Cardiac muscle cell (in vitro differentiated cells and primary cell): ENCODE measurements around the gene UBE3B. TPM values are rescaled to one million over a fixed set of nuclear protein-coding genes. Genes with fewer than 3 reads are reported as not detected.

Experiments
- DNase-seq, 2 donors: peaks; one replicate each; pipeline versions ENCODE4 v3.0.0 to v3.0.0-alpha.2; 2010 to 2017; ENCODE audit warnings: low read depth in 1 of 2, low spot score in 1 of 2
- H3K27ac ChIP-seq: fragments of 200-600 bp; sonication (generic); 2 replicates; pipeline ENCODE4 v1.5.1; 2016
- H3K27me3 ChIP-seq: fragments of 200-600 bp; sonication (generic); 2 replicates; pipeline ENCODE4 v1.6.0; 2016; ENCODE audit warnings: control low read depth
- H3K36me3 ChIP-seq: fragments of 200-600 bp; sonication (generic); 2 replicates; pipeline ENCODE4 v1.5.1; 2016; ENCODE audit warnings: control low read depth
- H3K4me1 ChIP-seq: fragments of 200-600 bp; sonication (generic); 2 replicates; pipeline ENCODE4 v1.8.1; 2017; ENCODE audit warnings: low read depth, mild to moderate bottlenecking, mixed run types
- H3K4me3 ChIP-seq: fragments of 200-600 bp; sonication (generic); 2 replicates; pipeline ENCODE4 v1.5.1; 2016; ENCODE audit warnings: mild to moderate bottlenecking
- H3K9me3 ChIP-seq: fragments of 200-600 bp; sonication (generic); 2 replicates; pipeline ENCODE4 v1.5.1; 2017; ENCODE audit warnings: low read depth, mild to moderate bottlenecking, control low read depth
- polyA plus RNA-seq: library from polyadenylated mRNA; unstranded; fragments of >200 nt; fragmentation: Nextera tagmentation; extraction: Ambion mirVana; gene quantifications from 2 replicates; pipeline ENCODE4 v1.2.1, GENCODE V29; 2016
- total RNA-seq: library from RNA; depleted of rRNA; stranded (reverse); fragments of >200 nt; gene quantifications from 2 replicates; pipeline ENCODE4 v1.2.3, GENCODE V29; 2016
- TF ChIP-seq, protein P1 (sequence below): IDR thresholded peaks from 2 replicates; pipeline ENCODE4 v1.5.1; 2012; ENCODE audit warnings: low read depth, mild to moderate bottlenecking, low read length

Gene UBE3B
- total and polyA plus RNA-seq, 2 experiments from 2014 or later = 36.7 to 73.5 TPM

DNA sequence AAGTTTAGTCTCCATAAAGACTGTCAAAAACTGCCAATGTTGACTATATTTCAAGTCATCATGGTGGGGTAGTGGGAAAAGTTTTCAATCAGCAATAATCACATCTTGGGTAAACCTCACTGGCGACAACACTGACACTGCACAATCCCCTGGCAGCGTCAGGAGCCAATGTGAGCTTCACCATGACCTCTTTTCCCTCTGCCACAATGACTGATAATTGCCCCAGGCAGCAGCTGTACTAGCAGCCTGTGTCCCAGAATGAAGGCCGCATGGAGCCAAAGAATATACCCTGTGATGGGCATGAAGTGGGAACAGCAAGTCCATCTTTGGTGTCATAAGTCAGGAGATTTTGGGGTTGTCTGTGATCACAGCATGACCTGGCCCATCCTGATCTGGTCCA, 90.5 kb downstream of the UBE3B start:
- TF ChIP-seq, protein P1, sequence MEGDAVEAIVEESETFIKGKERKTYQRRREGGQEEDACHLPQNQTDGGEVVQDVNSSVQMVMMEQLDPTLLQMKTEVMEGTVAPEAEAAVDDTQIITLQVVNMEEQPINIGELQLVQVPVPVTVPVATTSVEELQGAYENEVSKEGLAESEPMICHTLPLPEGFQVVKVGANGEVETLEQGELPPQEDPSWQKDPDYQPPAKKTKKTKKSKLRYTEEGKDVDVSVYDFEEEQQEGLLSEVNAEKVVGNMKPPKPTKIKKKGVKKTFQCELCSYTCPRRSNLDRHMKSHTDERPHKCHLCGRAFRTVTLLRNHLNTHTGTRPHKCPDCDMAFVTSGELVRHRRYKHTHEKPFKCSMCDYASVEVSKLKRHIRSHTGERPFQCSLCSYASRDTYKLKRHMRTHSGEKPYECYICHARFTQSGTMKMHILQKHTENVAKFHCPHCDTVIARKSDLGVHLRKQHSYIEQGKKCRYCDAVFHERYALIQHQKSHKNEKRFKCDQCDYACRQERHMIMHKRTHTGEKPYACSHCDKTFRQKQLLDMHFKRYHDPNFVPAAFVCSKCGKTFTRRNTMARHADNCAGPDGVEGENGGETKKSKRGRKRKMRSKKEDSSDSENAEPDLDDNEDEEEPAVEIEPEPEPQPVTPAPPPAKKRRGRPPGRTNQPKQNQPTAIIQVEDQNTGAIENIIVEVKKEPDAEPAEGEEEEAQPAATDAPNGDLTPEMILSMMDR = no peak
- H3K4me3 ChIP-seq = no peak overlapping the region
- H3K9me3 ChIP-seq = no peaks in the 10 kb centered on the region
- peaks cover 22% of the 10 kb centered on the region for H3K36me3 ChIP-seq
- DNase-seq = no peak
- H3K27me3 ChIP-seq = no peaks in the 10 kb centered on the region
- H3K27ac ChIP-seq = no peak overlapping the region
- H3K4me1 ChIP-seq = peaks cover 4% of the 10 kb centered on the region

GRCh38 chr12:109568486-109568885, 91.1 kb downstream of the UBE3B start:
- H3K4me1 ChIP-seq = peaks cover 4% of the 10 kb centered on the region
- no peaks in the 10 kb centered on the region for H3K9me3 ChIP-seq
- H3K27me3 ChIP-seq = no peaks in the 10 kb centered on the region
- no peak overlapping the region for H3K27ac ChIP-seq
- DNase-seq = no peak
- H3K4me3 ChIP-seq = no peak overlapping the region
- H3K36me3 ChIP-seq = peaks cover 22% of the 10 kb centered on the region
- TF ChIP-seq, protein P1 = no peak

DNA sequence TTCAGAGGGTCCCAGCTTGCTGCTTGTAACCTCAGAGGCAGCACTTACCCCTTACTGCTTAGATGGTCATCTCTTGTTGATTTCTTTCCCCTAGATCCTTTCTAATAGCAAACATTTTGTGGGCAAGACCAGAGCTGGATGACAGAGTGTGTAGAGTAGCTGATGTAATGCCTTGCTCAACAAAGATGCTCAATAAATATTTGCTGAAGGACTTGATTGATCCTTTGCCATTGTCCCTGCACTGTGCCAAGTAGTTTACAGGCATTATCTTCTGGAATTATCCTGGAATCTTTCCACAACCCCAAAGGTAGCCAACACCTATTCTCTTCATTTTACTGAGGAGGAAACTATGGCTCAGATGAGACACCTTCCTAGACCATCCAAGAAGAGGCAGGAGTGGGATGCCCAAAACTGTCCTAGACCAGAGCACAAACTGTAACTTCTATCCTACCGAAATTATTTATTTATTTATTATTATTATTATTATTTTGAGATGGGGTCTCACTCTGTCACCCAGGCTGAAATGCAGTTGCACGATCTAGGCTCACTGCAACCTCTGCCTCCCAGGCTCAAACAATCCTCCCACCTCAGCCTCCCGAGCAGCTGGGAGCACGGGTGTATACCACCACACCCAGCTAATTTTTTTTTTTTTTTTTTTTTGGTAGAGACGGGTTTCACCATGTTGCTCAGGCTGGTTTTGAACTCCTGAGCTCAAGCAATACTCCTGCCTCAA, 94.5 kb downstream of the UBE3B start:
- TF ChIP-seq, protein P1 = no peak
- peaks cover 11% of the 10 kb centered on the region for H3K4me1 ChIP-seq
- no peak for DNase-seq
- peak overlapping the region; percentile 38 for H3K4me3 ChIP-seq
- no peaks in the 10 kb centered on the region for H3K9me3 ChIP-seq
- no peak overlapping the region for H3K27ac ChIP-seq
- H3K27me3 ChIP-seq = no peaks in the 10 kb centered on the region
- peaks cover 27% of the 10 kb centered on the region for H3K36me3 ChIP-seq

DNA sequence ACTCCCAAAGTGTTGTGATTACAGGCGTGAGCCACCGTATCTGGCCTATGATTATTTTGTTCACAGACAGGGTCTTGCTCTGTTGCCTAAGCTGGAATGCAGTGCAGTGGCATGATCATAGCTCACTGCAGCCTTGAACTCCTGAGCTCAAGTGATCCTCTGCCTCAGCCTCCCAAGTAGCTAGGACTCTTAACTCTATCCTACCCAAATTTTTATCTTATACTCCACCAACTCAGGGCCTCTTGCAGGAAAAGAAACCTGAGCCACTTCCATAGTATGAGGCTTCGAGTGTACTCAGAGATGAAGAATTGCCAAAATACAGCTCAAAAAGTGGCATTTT, 95.0 kb downstream of the UBE3B start:
- TF ChIP-seq, protein P1 = no peak
- Histone ChIP-seq H3K27ac (peak overlapping the region; percentile 80), H3K9me3 (no peaks in the 10 kb centered on the region), H3K4me3 (peak overlapping the region; percentile 38), H3K4me1 (peaks cover 11% of the 10 kb centered on the region), H3K27me3 (no peaks in the 10 kb centered on the region), H3K36me3 (peaks cover 28% of the 10 kb centered on the region)
- no peak for DNase-seq

DNA sequence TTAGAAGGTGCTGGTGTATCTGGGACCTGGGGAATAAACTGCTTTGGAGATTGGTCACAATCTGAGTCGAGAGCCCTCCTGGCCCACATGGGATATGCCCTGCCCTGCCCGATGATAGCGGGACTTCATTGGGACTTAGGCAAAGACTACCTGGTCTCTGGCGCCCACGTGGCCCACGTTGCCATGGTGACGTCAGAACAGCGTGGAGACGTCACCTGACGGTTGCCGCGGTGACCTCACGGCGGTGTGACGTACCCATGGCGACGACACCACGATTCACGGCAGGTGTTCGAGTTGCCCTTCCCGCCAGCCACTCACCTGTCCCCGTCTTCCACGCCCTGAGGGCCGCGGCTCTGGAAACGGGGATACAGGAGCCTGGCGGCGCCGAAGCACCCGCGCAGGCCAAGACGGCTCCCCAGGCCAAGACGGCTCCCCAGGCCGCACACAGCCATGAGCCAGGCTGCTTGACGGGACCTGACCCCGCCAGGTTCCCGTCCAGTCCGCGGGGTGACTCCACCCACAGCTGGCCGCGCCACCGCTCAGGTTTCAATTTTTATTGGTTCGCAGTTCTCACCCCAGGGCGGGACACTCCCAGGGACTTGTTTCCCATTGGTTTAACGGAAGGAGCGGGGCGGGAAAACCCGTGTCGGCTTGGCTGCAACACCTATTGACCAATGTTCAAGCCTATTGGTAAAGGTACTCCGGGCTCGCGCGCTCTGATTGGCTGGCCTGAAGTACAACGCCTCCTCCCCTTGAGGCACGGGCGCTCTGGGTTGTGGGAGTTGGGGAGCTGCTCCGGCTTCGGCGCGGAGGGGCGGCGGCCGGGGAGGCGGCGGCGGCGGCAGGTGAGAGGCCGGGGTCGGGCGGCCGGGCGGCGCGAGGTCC, 95.8 kb downstream of the UBE3B start, which contains the start of the genes MMAB and MVK:
Gene MMAB (minus strand): TSS at position 476 of the 885 bp plus-strand sequence. CDS start 24 bp downstream, at position 452.
Gene MVK (plus strand): TSS at position 766 of the 885 bp plus-strand sequence. CDS start 1,029 bp downstream, outside the sequence.
- DNase-seq = peak; percentile 99 to 100
- peak within 1 kb of the TSS; percentile 80 for H3K27ac ChIP-seq
- H3K27me3 ChIP-seq = no peaks in the 10 kb centered on the region

More for the DNA sequence above, 95.8 kb downstream of the UBE3B start, which contains the start of the genes MMAB and MVK:
- Histone ChIP-seq H3K9me3 (no peaks in the 10 kb centered on the region), H3K4me3 (peak within 1 kb of the TSS; percentile 85), H3K36me3 (peaks cover 29% of the 10 kb centered on the region), H3K4me1 (peaks cover 11% of the 10 kb centered on the region)
- TF ChIP-seq, protein P1 = no peak
